ENCODE data around the gene AKR1C4.

- TF ChIP-seq TAF1 (IDR thresholded peaks at IDR 0.05; ENCODE audit: borderline replicate concordance, insufficient read depth, low read length) = no peak
- no peak for TF ChIP-seq POLR2AphosphoS5 (IDR thresholded peaks at IDR 0.05; ENCODE audit: low read depth, low read length)
- TF ChIP-seq SIN3A (IDR thresholded peaks at IDR 0.05; ENCODE audit: borderline replicate concordance, insufficient read depth, low read length) = no peak
- no peak for TF ChIP-seq REST (IDR thresholded peaks at IDR 0.05; ENCODE audit: insufficient read depth in 1 of 2, low read depth in 2 of 2, low read length in 2 of 2)
These were observed 8.3 kb upstream of the AKR1C4 start for GRCh38 chr10:5188358-5188757.
